AG04449 (cell line): ENCODE measurements around the gene PEX6.
A peak's percentile ranks its signal among the peaks of the same experiment; 100 is the strongest.

ENCODE experiments used
- CTCF ChIA-PET: fragments of 350-600 bp; formaldehyde crosslinking; extraction: SDS; loops from one replicate; lab custom pipeline; 2021; ENCODE audit warnings: antibody characterized with exemption; lab: Yijun Ruan, JAX
- POLR2A ChIA-PET: fragments of 400-600, 350-600 bp; formaldehyde crosslinking; extraction: SDS; loops from one replicate; lab custom pipeline; 2020; ENCODE audit warnings: antibody characterized with exemption, inconsistent platforms; lab: Yijun Ruan, JAX
- DNase-seq: peaks from one replicate; pipeline ENCODE4 v3.0.0-alpha.2; 2010; ENCODE audit warnings: low read depth, low spot score
- H3K4me3 ChIP-seq: 2 replicates; pipeline ENCODE4 v1.5.1; 2011; ENCODE audit warnings: low read depth, mild to moderate bottlenecking, control low read depth, low read length
- TF ChIP-seq, protein P1 (sequence below): IDR thresholded peaks from one replicate; pipeline ENCODE4 v1.5.1; 2011; ENCODE audit warnings: mild to moderate bottlenecking, moderate library complexity, low read length, control low read depth, inconsistent platforms; ENCODE audit not compliant: insufficient read depth; ENCODE audit errors: missing control alignments

Gene PEX6

DNA sequence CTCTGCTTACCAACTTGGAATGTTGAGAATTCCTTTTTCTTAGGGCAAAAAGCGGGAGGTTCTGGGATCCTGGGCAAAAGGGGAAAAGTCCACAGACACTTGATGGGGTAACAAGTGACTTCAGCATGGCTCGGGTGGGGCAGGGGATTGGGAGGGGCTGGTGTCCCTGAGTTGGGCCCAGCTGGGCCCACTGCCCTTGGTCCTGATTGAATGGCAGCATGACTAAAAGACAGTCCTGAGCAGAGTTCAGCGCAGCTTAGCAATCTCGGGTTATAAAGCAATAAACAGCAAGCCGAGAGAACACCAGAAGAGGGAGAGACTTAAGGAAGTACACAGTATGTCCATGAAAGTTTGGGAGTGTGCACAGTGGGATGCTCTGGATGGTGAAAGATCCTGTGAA lies 10.9 kb upstream of the PEX6 start:
- DNase-seq, result no peak
- ChIA-PET CTCF (no interaction called here), POLR2A (no interaction called here)
- no peak overlapping the region for H3K4me3 ChIP-seq
- TF ChIP-seq, protein P1, sequence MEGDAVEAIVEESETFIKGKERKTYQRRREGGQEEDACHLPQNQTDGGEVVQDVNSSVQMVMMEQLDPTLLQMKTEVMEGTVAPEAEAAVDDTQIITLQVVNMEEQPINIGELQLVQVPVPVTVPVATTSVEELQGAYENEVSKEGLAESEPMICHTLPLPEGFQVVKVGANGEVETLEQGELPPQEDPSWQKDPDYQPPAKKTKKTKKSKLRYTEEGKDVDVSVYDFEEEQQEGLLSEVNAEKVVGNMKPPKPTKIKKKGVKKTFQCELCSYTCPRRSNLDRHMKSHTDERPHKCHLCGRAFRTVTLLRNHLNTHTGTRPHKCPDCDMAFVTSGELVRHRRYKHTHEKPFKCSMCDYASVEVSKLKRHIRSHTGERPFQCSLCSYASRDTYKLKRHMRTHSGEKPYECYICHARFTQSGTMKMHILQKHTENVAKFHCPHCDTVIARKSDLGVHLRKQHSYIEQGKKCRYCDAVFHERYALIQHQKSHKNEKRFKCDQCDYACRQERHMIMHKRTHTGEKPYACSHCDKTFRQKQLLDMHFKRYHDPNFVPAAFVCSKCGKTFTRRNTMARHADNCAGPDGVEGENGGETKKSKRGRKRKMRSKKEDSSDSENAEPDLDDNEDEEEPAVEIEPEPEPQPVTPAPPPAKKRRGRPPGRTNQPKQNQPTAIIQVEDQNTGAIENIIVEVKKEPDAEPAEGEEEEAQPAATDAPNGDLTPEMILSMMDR, result no peak

DNA sequence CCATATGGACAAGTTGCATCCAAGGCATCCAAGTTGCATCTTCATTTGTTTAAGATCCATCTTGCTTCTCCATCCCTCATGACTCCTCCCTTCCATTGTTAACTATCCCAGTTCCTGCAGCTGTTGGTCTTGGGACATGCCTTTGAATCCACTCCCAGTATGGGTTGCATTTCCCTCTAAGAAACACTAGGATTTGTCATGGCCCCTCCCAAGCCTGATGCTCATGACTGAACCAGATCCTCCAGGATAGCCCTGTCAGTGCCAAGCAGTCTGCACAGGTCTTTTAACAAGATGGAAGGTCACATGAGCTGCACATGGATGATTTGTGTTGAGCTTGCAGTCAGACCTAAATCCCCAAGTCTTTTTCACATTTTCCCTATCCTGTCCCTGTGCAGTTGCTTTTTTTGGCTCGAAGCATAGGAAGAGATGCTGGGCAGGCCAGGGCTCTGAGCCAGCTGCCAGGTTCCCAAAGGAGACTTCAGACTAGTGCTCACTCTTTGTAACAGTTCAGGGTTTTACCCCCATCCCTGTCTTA lies 9.6 kb upstream of the PEX6 start:
- ChIA-PET POLR2A (interaction anchor here (1.0 kb wide), 1 partner anchor 24 kb away, joined by 3 read pairs; no protein-coding TSS in a partner anchor), CTCF (interaction anchor here (1.1 to 1.6 kb wide), 3 partner anchors 8 to 87 kb away, joined by 4 to 6 read pairs (median 5); partner anchors contain the start of gene PEX6)
- no peak for DNase-seq
- H3K4me3 ChIP-seq, result no peak overlapping the region
- TF ChIP-seq, protein P1, result no peak

DNA sequence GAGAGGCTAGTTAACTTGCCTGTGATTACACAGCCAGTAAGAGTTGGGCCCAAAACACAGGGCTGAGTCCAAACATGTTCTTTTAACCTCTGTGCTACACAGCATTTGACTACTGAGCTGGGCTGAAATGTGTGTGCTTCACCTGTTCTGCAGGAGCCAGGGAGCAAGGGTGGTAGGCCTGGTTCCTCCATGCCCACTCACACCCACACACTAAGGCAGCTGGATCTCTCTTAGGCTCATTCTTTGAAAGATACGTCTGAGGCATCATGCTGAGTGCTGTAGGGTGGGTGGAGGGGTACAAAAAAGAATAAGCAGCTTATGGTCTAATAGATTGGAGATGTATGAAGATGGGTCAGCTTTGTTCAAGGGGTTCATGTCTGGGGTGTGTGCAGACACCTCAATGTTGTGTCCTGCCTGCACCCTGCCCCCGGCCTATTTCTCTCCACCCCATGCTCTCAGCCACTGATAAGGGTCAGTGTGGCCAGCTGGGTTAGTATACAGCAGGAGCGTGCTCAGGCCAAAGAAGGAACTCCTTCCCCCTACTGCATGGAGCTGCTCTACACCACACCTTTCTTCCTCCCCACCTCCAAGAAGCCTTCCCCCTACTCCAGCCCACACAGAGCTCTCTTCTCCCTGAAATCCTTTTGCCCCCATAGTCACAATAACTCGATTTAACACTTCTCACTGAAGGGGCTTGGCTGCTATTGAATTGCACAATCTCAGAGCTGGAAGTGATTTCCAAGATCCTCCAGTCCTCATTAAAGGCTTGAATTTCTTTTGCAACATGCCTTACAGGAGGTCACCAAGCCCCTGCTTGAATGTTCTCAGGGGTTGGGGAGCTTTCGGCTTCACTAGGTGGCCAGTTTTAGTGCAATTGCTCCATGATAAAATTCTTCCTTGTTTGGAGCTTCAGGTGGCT lies 8.8 kb upstream of the PEX6 start:
- ChIA-PET POLR2A (interaction anchor here (1.0 kb wide), 1 partner anchor 23 kb away, joined by 3 read pairs; no protein-coding TSS in a partner anchor), CTCF (interaction anchor here (0.7 to 1.6 kb wide), 4 partner anchors 8 to 87 kb away, joined by 3 to 6 read pairs (median 4); partner anchors contain the start of gene PEX6)
- no peak overlapping the region for H3K4me3 ChIP-seq
- no peak for DNase-seq
- TF ChIP-seq, protein P1, result no peak

DNA sequence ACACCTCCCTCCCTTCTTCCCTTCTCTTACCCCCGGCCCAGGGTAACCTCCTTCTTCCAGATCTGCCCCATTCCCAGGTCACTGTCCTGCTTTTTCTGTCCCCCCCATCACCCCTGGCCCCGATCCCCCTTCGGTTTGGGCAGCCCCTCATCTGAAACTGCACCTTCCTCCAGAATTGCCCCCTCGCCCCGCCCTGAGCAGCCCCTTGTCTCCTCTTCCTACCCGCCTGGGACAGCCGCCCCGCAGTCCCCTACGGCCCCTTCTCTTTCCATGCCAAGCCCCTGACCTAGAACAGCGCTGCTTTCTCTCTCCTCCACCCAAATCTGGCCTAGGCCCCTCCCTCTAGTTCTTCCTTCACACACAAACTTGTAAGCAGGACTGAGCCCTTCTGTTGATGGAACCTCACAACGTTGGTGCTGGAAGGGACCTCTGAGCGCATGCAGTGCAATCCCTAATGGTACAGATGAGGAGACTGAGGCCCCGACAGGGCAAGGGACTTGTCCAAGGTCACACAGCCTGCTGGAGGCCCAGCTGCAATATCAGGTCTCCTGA lies 6.0 kb upstream of the PEX6 start:
- H3K4me3 ChIP-seq, result peak overlapping the region; percentile 77
- TF ChIP-seq, protein P1, result no peak
- POLR2A ChIA-PET, result interaction anchor here (0.7 to 1.9 kb wide), 7 partner anchors 11 to 91 kb away, joined by 3 to 13 read pairs (median 7); partner anchors contain the start of genes CNPY3, KLHDC3, PTK7 and RRP36
- DNase-seq, result no peak
- CTCF ChIA-PET, result interaction anchor here (0.9 to 1.8 kb wide), 2 partner anchors 9 to 188 kb away, joined by 4 to 9 read pairs; no protein-coding TSS in a partner anchor

DNA sequence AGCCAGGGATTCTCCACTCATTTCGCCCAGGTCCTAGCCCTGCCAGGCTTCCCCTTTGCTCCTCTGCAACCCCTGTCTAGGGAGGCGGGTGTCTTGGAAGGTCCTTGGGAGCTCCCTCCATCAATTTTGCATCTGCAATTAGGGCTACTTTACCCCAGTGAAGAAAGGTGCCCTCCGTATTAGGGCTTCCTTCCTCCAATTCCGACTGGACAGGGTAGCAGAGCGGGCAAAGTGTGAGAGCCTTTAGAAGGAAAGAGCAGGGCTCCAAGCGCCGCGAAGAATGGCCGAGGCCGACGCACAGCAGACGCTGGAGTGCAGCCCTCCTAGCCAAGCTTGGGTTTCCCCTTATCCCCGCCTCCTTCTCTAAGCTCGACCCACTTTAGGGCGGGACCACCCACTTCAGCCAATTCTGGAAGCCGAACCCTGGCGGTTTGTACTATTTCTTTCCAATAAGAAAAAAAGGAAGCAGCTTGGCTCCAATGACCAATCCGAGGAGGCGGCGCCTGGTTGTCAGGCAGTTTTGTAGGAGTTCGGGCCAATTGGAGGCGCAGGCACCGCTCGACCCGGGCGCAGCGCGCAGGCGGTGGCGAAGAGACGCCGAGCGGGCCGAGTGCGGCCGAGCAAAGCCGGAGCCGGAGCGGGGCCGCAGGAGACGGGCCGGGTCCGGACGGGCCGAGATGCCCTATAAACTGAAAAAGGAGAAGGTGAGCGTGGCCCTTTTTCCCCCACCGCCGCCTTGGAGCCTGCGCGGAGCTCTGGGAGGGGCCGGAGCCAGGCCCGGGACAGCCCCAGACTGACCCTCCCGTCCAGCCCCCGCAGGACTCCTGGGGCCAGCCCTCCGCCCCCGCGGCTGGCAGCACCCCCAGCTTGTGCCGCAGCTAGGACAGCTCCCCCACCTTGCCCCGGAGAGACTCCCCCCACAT lies 5.3 kb upstream of the PEX6 start, which contains the start of gene PPP2R5D:
TSS of gene PPP2R5D (plus strand) at position 570 of the 923 bp plus-strand sequence. CDS start at position 678, 108 bp downstream.
- TF ChIP-seq, protein P1, result no peak
- CTCF ChIA-PET, result interaction anchor here (0.9 to 1.8 kb wide), 6 partner anchors 10 to 188 kb away, joined by 3 to 9 read pairs (median 4); no protein-coding TSS in a partner anchor
- peak; percentile 93 for DNase-seq
- POLR2A ChIA-PET, result interaction anchor here (0.5 to 1.9 kb wide), 16 partner anchors 9 to 518 kb away, joined by 3 to 13 read pairs (median 4); partner anchors contain the start of genes CNPY3, CUL7, KLHDC3 and PTK7
- peak within 1 kb of the TSS; percentile 77 for H3K4me3 ChIP-seq
